CD4-positive, alpha-beta T cell (primary cell): ENCODE measurements around the gene CSF2RB. TPM values are rescaled to one million over a fixed set of nuclear protein-coding genes. Genes with fewer than 3 reads are reported as not detected.

Experiments
- ATAC-seq: fragments of 200-7000 bp; cut with Tn5 transposase; one replicate; pipeline ENCODE4 v1.10.0; 2022; ENCODE audit warnings: mild to moderate bottlenecking; ENCODE audit not compliant: poor library complexity
- CTCF ChIA-PET: fragments of 350-600 bp; sonication (Branson Sonifier 250); formaldehyde crosslinking; loops from one replicate; lab custom pipeline; 2021; ENCODE audit warnings: antibody characterized with exemption, inconsistent platforms; lab: Charles Lee
- POLR2A ChIA-PET: fragments of 350-600 bp; sonication (Branson Sonifier 250); formaldehyde crosslinking; loops from one replicate; lab custom pipeline; 2021; ENCODE audit warnings: antibody characterized with exemption, inconsistent platforms; lab: Charles Lee
- DNase-seq, 14 experiments: peaks; one replicate each; pipeline ENCODE4 v3.0.0-alpha.2; 2013 to 2020; ENCODE audit warnings: mixed read lengths in 2 of 14
- H3K27ac ChIP-seq, 2 donors: one replicate each; pipeline versions ENCODE4 v1.5.1 to v1.7.0; 2013; ENCODE audit warnings: low read length in 2 of 2, low read depth in 1 of 2, mild to moderate bottlenecking in 1 of 2
- H3K27me3 ChIP-seq, 2 experiments: 1 replicate in 1 of 2; 2 replicates in 1 of 2; pipeline versions ENCODE4 v1.6.1 to v1.7.0; 2013; ENCODE audit warnings: low read length in 2 of 2, control low read depth in 1 of 2, mild to moderate bottlenecking in 1 of 2, moderate library complexity in 1 of 2; ENCODE audit not compliant: insufficient read depth in 2 of 2, control insufficient read depth in 1 of 2
- H3K36me3 ChIP-seq: one replicate; pipeline ENCODE4 v1.6.1; 2013; ENCODE audit warnings: low read length, control low read depth; ENCODE audit not compliant: insufficient read depth
- H3K4me1 ChIP-seq: one replicate; pipeline ENCODE4 v1.6.1; 2013; ENCODE audit warnings: low read length, control low read depth; ENCODE audit not compliant: insufficient read depth
- H3K4me3 ChIP-seq: one replicate; pipeline ENCODE4 v1.5.1; 2013; ENCODE audit warnings: mild to moderate bottlenecking, low read length, moderate library complexity
- H3K9me3 ChIP-seq, 2 experiments: 1 replicate in 1 of 2; 2 replicates in 1 of 2; pipeline versions ENCODE4 v1.6.1 to v1.7.0; 2013; ENCODE audit warnings: low read length in 2 of 2, mild to moderate bottlenecking in 2 of 2, control low read depth in 1 of 2, moderate library complexity in 1 of 2; ENCODE audit not compliant: control insufficient read depth in 1 of 2, insufficient read depth in 1 of 2
- H3K27ac Mint-ChIP-seq: one replicate; pipeline ENCODE4 v1.8.0; 2020; ENCODE audit warnings: mixed read lengths
- H3K27me3 Mint-ChIP-seq: one replicate; pipeline ENCODE4 v1.8.0; 2021; ENCODE audit warnings: mixed read lengths
- H3K36me3 Mint-ChIP-seq: one replicate; pipeline ENCODE4 v1.8.0; 2021; ENCODE audit warnings: low read depth, mixed read lengths
- H3K4me1 Mint-ChIP-seq: one replicate; pipeline ENCODE4 v1.8.0; 2021; ENCODE audit warnings: low read depth, mixed read lengths
- H3K4me3 Mint-ChIP-seq: one replicate; pipeline ENCODE4 v1.8.0; 2020; ENCODE audit warnings: mild to moderate bottlenecking, mixed read lengths
- H3K9me3 Mint-ChIP-seq: one replicate; pipeline ENCODE4 v1.8.0; 2020; ENCODE audit warnings: mixed read lengths
- intact Hi-C, 2 experiments: fragments of 100-400 bp; cut with DNase I in 1 of 2; cut with micrococcal nuclease in 1 of 2; formaldehyde crosslinking; loops; one replicate each; pipeline versions ENCODE4 v1.15.1 to v1.9.0; 2023 to 2025; cut with DNase I, micrococcal nuclease
- total RNA-seq, 174 experiments: library from RNA in 2 of 174; stranded (reverse) in 2 of 174; gene quantifications; one replicate each; pipeline ENCODE4 v1.2.3 and lab custom pipeline; 2021 to 2026
- TF ChIP-seq, protein P1 (sequence below): fragments of 200-600 bp; IDR thresholded peaks from one replicate; pipeline ENCODE4 v1.8.0; 2022; ENCODE audit warnings: antibody characterized with exemption, mild to moderate bottlenecking

CSF2RB gene
- total RNA-seq, 2 experiments from 2014 or later, result 1.5 TPM

DNA sequence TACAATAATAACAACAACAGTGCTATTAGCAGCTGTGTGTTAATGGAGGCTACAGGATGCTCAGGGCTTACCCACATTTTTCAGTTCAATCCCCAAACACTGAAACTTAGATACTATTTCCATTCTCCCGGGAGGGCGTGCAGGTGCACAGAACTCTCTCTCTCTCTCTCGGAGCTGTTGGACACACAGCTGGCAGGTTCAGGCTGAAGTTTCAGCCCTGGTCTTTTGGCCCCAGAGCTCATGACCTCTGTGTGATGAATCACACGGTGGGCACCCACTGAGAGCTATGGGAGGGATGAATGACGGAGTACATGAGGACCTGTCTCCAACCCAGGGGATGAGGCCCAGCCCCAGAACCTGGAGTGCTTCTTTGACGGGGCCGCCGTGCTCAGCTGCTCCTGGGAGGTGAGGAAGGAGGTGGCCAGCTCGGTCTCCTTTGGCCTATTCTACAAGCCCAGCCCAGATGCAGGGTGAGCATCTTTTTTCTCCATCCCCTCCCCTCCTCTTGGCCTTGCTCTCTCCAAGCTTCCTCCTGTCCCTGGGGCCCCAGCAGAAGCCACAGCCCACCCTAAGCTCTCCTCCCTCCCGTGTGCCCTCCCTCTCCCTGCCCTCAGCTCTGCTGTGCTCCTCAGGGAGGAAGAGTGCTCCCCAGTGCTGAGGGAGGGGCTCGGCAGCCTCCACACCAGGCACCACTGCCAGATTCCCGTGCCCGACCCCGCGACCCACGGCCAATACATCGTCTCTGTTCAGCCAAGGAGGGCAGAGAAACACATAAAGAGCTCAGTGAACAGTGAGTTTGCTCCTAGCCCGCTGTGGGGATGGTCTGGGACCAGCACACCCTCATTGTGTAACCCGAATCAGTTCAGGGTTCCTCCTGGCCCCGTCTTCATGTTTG, 16.9 kb downstream of the CSF2RB start:
- Histone ChIP-seq H3K27ac (no peak overlapping the region), H3K36me3 (no peaks in the 10 kb centered on the region), H3K9me3 (peaks cover 0 to 4% of the 10 kb centered on the region in 2 experiments), H3K4me3 (no peak overlapping the region), H3K4me1 (no peaks in the 10 kb centered on the region), H3K27me3 (peaks cover 0 to 9% of the 10 kb centered on the region in 2 experiments)
- Mint-ChIP-seq H3K4me3 (no peak overlapping the region), H3K4me1 (no peaks in the 10 kb centered on the region), H3K36me3 (no peaks in the 10 kb centered on the region), H3K27ac (no peak overlapping the region), H3K9me3 (no peaks in the 10 kb centered on the region), H3K27me3 (peaks cover 5% of the 10 kb centered on the region)
- POLR2A ChIA-PET, result no interaction called here
- DNase-seq (no peak), ATAC-seq (no peak)
- CTCF ChIA-PET, result no interaction called here
- TF ChIP-seq, protein P1, sequence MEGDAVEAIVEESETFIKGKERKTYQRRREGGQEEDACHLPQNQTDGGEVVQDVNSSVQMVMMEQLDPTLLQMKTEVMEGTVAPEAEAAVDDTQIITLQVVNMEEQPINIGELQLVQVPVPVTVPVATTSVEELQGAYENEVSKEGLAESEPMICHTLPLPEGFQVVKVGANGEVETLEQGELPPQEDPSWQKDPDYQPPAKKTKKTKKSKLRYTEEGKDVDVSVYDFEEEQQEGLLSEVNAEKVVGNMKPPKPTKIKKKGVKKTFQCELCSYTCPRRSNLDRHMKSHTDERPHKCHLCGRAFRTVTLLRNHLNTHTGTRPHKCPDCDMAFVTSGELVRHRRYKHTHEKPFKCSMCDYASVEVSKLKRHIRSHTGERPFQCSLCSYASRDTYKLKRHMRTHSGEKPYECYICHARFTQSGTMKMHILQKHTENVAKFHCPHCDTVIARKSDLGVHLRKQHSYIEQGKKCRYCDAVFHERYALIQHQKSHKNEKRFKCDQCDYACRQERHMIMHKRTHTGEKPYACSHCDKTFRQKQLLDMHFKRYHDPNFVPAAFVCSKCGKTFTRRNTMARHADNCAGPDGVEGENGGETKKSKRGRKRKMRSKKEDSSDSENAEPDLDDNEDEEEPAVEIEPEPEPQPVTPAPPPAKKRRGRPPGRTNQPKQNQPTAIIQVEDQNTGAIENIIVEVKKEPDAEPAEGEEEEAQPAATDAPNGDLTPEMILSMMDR, result no peak
- intact Hi-C loops, result no loop called here

DNA sequence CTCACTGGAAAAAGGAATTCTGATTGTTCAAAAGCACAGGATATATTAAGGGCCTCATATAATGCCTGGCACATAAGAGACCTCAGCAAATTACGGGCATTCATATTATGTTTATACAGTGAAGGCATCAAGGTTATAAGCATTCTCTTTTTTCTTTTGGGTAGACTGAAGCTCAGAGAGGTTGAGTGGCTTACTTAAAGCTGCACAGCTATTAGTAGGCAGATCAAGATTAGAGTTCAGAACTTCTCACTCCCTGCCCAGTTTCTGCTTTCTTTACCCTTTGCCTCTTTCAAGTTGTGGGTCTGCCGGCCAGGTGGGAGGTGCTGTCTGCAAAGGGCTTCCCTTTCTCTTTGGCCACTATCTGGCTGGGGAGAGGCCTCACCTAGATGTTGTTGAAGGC, 18.0 kb downstream of the CSF2RB start:
- TF ChIP-seq, protein P1, result no peak
- ChIA-PET POLR2A (no interaction called here), CTCF (no interaction called here)
- Histone ChIP-seq H3K27ac (no peak overlapping the region), H3K36me3 (no peaks in the 10 kb centered on the region), H3K27me3 (peaks cover 0 to 3% of the 10 kb centered on the region in 2 experiments), H3K9me3 (peaks cover 0 to 4% of the 10 kb centered on the region in 2 experiments), H3K4me3 (no peak overlapping the region), H3K4me1 (no peaks in the 10 kb centered on the region)
- Mint-ChIP-seq H3K27ac (no peak overlapping the region), H3K36me3 (no peaks in the 10 kb centered on the region), H3K9me3 (no peaks in the 10 kb centered on the region), H3K4me3 (no peak overlapping the region), H3K27me3 (no peaks in the 10 kb centered on the region), H3K4me1 (no peaks in the 10 kb centered on the region)
- intact Hi-C loops, result no loop called here
- ATAC-seq (no peak), DNase-seq (no peak)

DNA sequence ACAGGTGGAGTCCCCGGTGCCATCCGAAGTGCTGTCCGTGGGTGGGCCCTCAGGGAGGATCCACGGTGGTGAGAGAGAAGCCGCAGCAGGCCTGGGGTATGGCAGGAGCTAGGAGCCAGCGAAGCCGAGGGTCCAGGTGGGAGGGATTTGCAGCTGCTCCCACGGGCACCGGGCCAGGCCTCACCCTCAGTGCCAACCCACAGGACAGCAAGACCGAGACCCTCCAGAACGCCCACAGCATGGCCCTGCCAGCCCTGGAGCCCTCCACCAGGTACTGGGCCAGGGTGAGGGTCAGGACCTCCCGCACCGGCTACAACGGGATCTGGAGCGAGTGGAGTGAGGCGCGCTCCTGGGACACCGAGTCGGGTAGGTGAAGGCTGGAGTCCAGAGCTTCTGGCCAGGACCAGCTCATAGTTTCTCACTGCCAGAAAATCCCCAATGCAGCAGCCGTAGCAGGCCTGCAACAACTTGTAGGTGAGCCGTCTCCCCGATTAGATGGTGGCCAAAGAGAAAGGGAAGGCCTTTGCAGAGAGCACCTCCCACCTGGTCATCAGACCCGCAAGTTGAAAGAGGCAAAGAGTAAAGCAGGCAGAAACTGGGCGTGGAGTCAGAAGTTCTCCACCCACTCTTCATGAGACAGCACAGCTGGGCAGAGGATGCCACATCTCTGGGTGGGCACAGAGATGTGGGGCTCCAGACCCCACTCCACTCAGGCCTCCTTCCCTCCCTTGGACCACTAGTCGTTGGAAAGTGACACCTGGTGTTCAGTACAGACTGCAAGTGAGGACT, 20.4 kb downstream of the CSF2RB start:
- Histone ChIP-seq H3K4me3 (no peak overlapping the region), H3K36me3 (no peaks in the 10 kb centered on the region), H3K27me3 (no peaks in the 10 kb centered on the region), H3K27ac (no peak overlapping the region), H3K9me3 (peaks cover 0 to 4% of the 10 kb centered on the region in 2 experiments), H3K4me1 (no peaks in the 10 kb centered on the region)
- H3K27me3 Mint-ChIP-seq, result no peaks in the 10 kb centered on the region
- no peak overlapping the region for H3K27ac Mint-ChIP-seq
- no peaks in the 10 kb centered on the region for H3K4me1 Mint-ChIP-seq
- H3K36me3 Mint-ChIP-seq, result no peaks in the 10 kb centered on the region
- no peak for DNase-seq
- intact Hi-C loops, result no loop called here
- POLR2A ChIA-PET, result no interaction called here
- no peak overlapping the region for H3K4me3 Mint-ChIP-seq
- TF ChIP-seq, protein P1, result no peak
- no peak for ATAC-seq
- no peaks in the 10 kb centered on the region for H3K9me3 Mint-ChIP-seq
- CTCF ChIA-PET, result no interaction called here
